ENCODE data around the gene MYO16.

GRCh38 chr13:109101550-109102144 lies 472.2 kb downstream of the MYO16 start:
- TF ChIP-seq CTCF (IDR thresholded peaks at IDR 0.05; ENCODE audit: poor library complexity, severe bottlenecking) (no peak), POLR2AphosphoS5 (IDR thresholded peaks at IDR 0.05) (no peak), EP300 (conservative IDR thresholded peaks at IDR 0.05; ENCODE audit: poor library complexity, severe bottlenecking) (no peak)

All from neural cell (in vitro differentiated cells).